Measurements from ENCODE around the gene LIME1. TPM values are rescaled to one million over a fixed set of nuclear protein-coding genes. Genes with fewer than 3 reads are reported as not detected.

LIME1 gene
- total RNA-seq, 1 donor from 2014 or later = 16.6 TPM

GRCh38 chr20:63701329-63702035, 35.0 kb upstream of the LIME1 start:
- H3K4me1 Mint-ChIP-seq (ENCODE audit: low read depth, unreplicated experiment) = peaks cover 2% of the 10 kb centered on the region
- TF ChIP-seq CTCF (IDR thresholded peaks at IDR 0.05; ENCODE audit: partially characterized antibody, unreplicated experiment) = no peak
- H3K27ac Mint-ChIP-seq (ENCODE audit: unreplicated experiment) = no peak overlapping the region
- no peak overlapping the region for H3K4me3 Mint-ChIP-seq (ENCODE audit: unreplicated experiment)
- H3K27me3 Mint-ChIP-seq (ENCODE audit: unreplicated experiment) = peaks cover 13% of the 10 kb centered on the region
- DNase-seq = no peak
- no peaks in the 10 kb centered on the region for H3K36me3 Mint-ChIP-seq (ENCODE audit: unreplicated experiment)
- peaks cover 9% of the 10 kb centered on the region for H3K9me3 Mint-ChIP-seq (ENCODE audit: unreplicated experiment)

- Mint-ChIP-seq H3K9me3 (ENCODE audit: unreplicated experiment) (peaks cover 11% of the 10 kb centered on the region), H3K27me3 (ENCODE audit: unreplicated experiment) (peaks cover 18% of the 10 kb centered on the region), H3K4me3 (ENCODE audit: unreplicated experiment) (no peak overlapping the region), H3K36me3 (ENCODE audit: unreplicated experiment) (no peaks in the 10 kb centered on the region), H3K27ac (ENCODE audit: unreplicated experiment) (no peak overlapping the region), H3K4me1 (ENCODE audit: low read depth, unreplicated experiment) (peaks cover 6% of the 10 kb centered on the region)
- no peak for DNase-seq
- TF ChIP-seq CTCF (IDR thresholded peaks at IDR 0.05; ENCODE audit: partially characterized antibody, unreplicated experiment) = no peak
Observed at GRCh38 chr20:63702036-63702665, 34.3 kb upstream of the LIME1 start.

- peaks cover 6% of the 10 kb centered on the region for H3K4me1 Mint-ChIP-seq (ENCODE audit: low read depth, unreplicated experiment)
- TF ChIP-seq CTCF (IDR thresholded peaks at IDR 0.05; ENCODE audit: partially characterized antibody, unreplicated experiment) = no peak
- H3K27ac Mint-ChIP-seq (ENCODE audit: unreplicated experiment) = no peak overlapping the region
- no peak overlapping the region for H3K4me3 Mint-ChIP-seq (ENCODE audit: unreplicated experiment)
- H3K27me3 Mint-ChIP-seq (ENCODE audit: unreplicated experiment) = peaks cover 14% of the 10 kb centered on the region
- no peaks in the 10 kb centered on the region for H3K36me3 Mint-ChIP-seq (ENCODE audit: unreplicated experiment)
- H3K9me3 Mint-ChIP-seq (ENCODE audit: unreplicated experiment) = peaks cover 11% of the 10 kb centered on the region
- no peak for DNase-seq
Observed at GRCh38 chr20:63702751-63703470, 33.6 kb upstream of the LIME1 start.

- DNase-seq = no peak
- peaks cover 11% of the 10 kb centered on the region for H3K9me3 Mint-ChIP-seq (ENCODE audit: unreplicated experiment)
Observed at GRCh38 chr20:63703471-63703975, 32.9 kb upstream of the LIME1 start.

More at GRCh38 chr20:63703471-63703975, 32.9 kb upstream of the LIME1 start:
- H3K4me3 Mint-ChIP-seq (ENCODE audit: unreplicated experiment) = no peak overlapping the region
- no peak for TF ChIP-seq CTCF (IDR thresholded peaks at IDR 0.05; ENCODE audit: partially characterized antibody, unreplicated experiment)
- H3K27me3 Mint-ChIP-seq (ENCODE audit: unreplicated experiment) = peaks cover 13% of the 10 kb centered on the region
- H3K27ac Mint-ChIP-seq (ENCODE audit: unreplicated experiment) = no peak overlapping the region
- H3K36me3 Mint-ChIP-seq (ENCODE audit: unreplicated experiment) = no peaks in the 10 kb centered on the region
- peaks cover 6% of the 10 kb centered on the region for H3K4me1 Mint-ChIP-seq (ENCODE audit: low read depth, unreplicated experiment)
